Measurements from ENCODE around the gene WWP2.
"Not testable (repeated sequence)": the region's sequence is repeated elsewhere in the genome, so short reads cannot be mapped to it uniquely, and the experiment has no call there.

Gene WWP2

GRCh38 chr16:69943241-69944036 is 181.3 kb downstream of the WWP2 start:
- DNase-seq (ENCODE audit: low spot score): not testable (repeated sequence)

GRCh38 chr16:69950411-69950810 is 188.3 kb downstream of the WWP2 start:
- DNase-seq (ENCODE audit: low spot score): not testable (repeated sequence)

- not testable (repeated sequence) for DNase-seq (ENCODE audit: low spot score)
Measured at GRCh38 chr16:69951017-69951671, 189.0 kb downstream of the WWP2 start, which contains the start of gene CLEC18A. Gene CLEC18A (plus strand): TSS chr16:69951334. CDS start chr16:69951367, 33 bp downstream.

GRCh38 chr16:69951672-69952031 is 189.5 kb downstream of the WWP2 start:
- not testable (repeated sequence) for DNase-seq (ENCODE audit: low spot score)

- not testable (repeated sequence) for DNase-seq (ENCODE audit: low spot score)
Measured at GRCh38 chr16:69952116-69952515, 190.0 kb downstream of the WWP2 start.

GRCh38 chr16:69952572-69953355 is 190.6 kb downstream of the WWP2 start:
- DNase-seq (ENCODE audit: low spot score): not testable (repeated sequence)

GRCh38 chr16:69954241-69954640 is 192.1 kb downstream of the WWP2 start:
- DNase-seq (ENCODE audit: low spot score): not testable (repeated sequence)

GRCh38 chr16:69963312-69963711 is 201.2 kb downstream of the WWP2 start:
- not testable (repeated sequence) for DNase-seq (ENCODE audit: low spot score)

- DNase-seq (ENCODE audit: low spot score): peak; percentile 15
Measured at GRCh38 chr16:69964960-69965660, 203.0 kb downstream of the WWP2 start.

- DNase-seq (ENCODE audit: low spot score): not testable (repeated sequence)
Measured at GRCh38 chr16:69965661-69966054, 203.5 kb downstream of the WWP2 start.

- not testable (repeated sequence) for DNase-seq (ENCODE audit: low spot score)
Measured at GRCh38 chr16:69967688-69968087, 205.6 kb downstream of the WWP2 start.

- DNase-seq (ENCODE audit: low spot score): not testable (repeated sequence)
Measured at GRCh38 chr16:69968125-69968524, 206.0 kb downstream of the WWP2 start.

- not testable (repeated sequence) for DNase-seq (ENCODE audit: low spot score)
Measured at GRCh38 chr16:69969657-69970056, 207.5 kb downstream of the WWP2 start.

- not testable (repeated sequence) for DNase-seq (ENCODE audit: low spot score)
Measured at GRCh38 chr16:69972120-69972519, 210.0 kb downstream of the WWP2 start.

GRCh38 chr16:69972935-69973334 is 210.8 kb downstream of the WWP2 start:
- DNase-seq (ENCODE audit: low spot score): not testable (repeated sequence)

GRCh38 chr16:69985196-69985595 is 223.1 kb downstream of the WWP2 start:
- not testable (repeated sequence) for DNase-seq (ENCODE audit: low spot score)

All from D341Med (cell line).